Thyroid gland (tissue), 4 donors: Measurements from ENCODE around the gene SVIL.

Experiments
- POLR2A ChIP-seq, 2 donors: fragments of 450-650 bp; IDR thresholded peaks; one replicate each; pipeline ENCODE4 v1.6.1; 2017; ENCODE audit warnings: antibody characterized with exemption in 2 of 2, mild to moderate bottlenecking in 2 of 2, moderate library complexity in 1 of 2
- TF ChIP-seq, protein P1 (sequence below), 6 experiments: fragments of 200-600 bp in 3 of 6; fragments of 450-650 bp in 3 of 6; sonication (generic) in 3 of 6; IDR thresholded peaks; one replicate each; pipeline ENCODE4 v1.5.1; 2016 to 2019; ENCODE audit warnings: antibody characterized with exemption in 6 of 6, mild to moderate bottlenecking in 2 of 6, inconsistent platforms in 1 of 6, moderate library complexity in 1 of 6

DNA sequence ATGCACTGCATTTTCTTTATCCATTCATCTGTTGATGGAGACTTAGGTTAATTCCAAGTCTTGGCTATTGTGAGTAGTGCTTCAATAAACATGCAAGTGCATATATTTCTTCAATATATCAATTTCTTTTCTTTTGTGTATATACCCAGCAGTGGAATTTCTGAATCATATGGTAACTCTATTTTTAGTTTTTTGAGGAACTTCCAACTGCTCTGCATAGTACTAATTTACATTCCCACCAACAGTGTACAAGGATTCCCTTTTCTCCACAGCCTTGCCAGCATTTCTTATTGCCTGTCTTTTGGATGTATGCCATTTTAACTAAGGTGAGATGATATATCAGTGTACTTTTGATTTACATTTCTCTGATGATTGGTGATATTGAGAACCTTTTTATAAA lies 200.7 kb downstream of the SVIL start:
- TF ChIP-seq, protein P1, sequence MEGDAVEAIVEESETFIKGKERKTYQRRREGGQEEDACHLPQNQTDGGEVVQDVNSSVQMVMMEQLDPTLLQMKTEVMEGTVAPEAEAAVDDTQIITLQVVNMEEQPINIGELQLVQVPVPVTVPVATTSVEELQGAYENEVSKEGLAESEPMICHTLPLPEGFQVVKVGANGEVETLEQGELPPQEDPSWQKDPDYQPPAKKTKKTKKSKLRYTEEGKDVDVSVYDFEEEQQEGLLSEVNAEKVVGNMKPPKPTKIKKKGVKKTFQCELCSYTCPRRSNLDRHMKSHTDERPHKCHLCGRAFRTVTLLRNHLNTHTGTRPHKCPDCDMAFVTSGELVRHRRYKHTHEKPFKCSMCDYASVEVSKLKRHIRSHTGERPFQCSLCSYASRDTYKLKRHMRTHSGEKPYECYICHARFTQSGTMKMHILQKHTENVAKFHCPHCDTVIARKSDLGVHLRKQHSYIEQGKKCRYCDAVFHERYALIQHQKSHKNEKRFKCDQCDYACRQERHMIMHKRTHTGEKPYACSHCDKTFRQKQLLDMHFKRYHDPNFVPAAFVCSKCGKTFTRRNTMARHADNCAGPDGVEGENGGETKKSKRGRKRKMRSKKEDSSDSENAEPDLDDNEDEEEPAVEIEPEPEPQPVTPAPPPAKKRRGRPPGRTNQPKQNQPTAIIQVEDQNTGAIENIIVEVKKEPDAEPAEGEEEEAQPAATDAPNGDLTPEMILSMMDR (IDR thresholded peaks at IDR 0.05) = no peak
- no peak for TF ChIP-seq POLR2A (IDR thresholded peaks at IDR 0.05)
